ENCODE measurements around the gene ZNF366. TPM values are rescaled to one million over a fixed set of nuclear protein-coding genes. Genes with fewer than 3 reads are reported as not detected.
A peak's percentile ranks its signal among the peaks of the same experiment; 100 is the strongest.

ZNF366 gene
- not detected for total RNA-seq

GRCh38 chr5:72507231-72507906 is at the start of gene ZNF366:
Gene ZNF366, minus strand, starts transcription at chr5:72507410. Its CDS starts 45,914 bp downstream, at chr5:72461496.
- Mint-ChIP-seq H3K36me3 (ENCODE audit: insufficient read depth) (no peaks in the 10 kb centered on the region), H3K4me1 (ENCODE audit: low read depth) (no peaks in the 10 kb centered on the region), H3K9me3 (no peaks in the 10 kb centered on the region), H3K4me3 (no peak within 1 kb of the TSS), H3K27me3 (ENCODE audit: low read depth) (peaks cover 17% of the 10 kb centered on the region)
- DNase-seq (no peak), ATAC-seq (no peak)

- Mint-ChIP-seq H3K27me3 (ENCODE audit: low read depth) (peaks cover 43% of the 10 kb centered on the region), H3K4me1 (ENCODE audit: low read depth) (peaks cover 11% of the 10 kb centered on the region), H3K4me3 (peak overlapping the region; percentile 75), H3K36me3 (ENCODE audit: insufficient read depth) (no peaks in the 10 kb centered on the region), H3K9me3 (no peaks in the 10 kb centered on the region)
- peak; percentile 70 to 81 for ATAC-seq
- DNase-seq, result no peak
These were observed 49.3 kb upstream of the ZNF366 start for GRCh38 chr5:72556351-72557166.

GRCh38 chr5:72555871-72556270 is 48.7 kb upstream of the ZNF366 start:
- Mint-ChIP-seq H3K9me3 (no peaks in the 10 kb centered on the region), H3K4me3 (peak overlapping the region; percentile 75), H3K27me3 (ENCODE audit: low read depth) (peaks cover 40% of the 10 kb centered on the region), H3K4me1 (ENCODE audit: low read depth) (peaks cover 11% of the 10 kb centered on the region), H3K36me3 (ENCODE audit: insufficient read depth) (no peaks in the 10 kb centered on the region)
- ATAC-seq (no peak), DNase-seq (no peak)

GRCh38 chr5:72554897-72555296 is 47.7 kb upstream of the ZNF366 start:
- H3K36me3 Mint-ChIP-seq (ENCODE audit: insufficient read depth), result no peaks in the 10 kb centered on the region
- H3K4me1 Mint-ChIP-seq (ENCODE audit: low read depth), result peaks cover 11% of the 10 kb centered on the region
- DNase-seq (no peak), ATAC-seq (no peak)
- H3K27me3 Mint-ChIP-seq (ENCODE audit: low read depth), result peaks cover 47% of the 10 kb centered on the region
- H3K4me3 Mint-ChIP-seq, result no peak overlapping the region
- no peaks in the 10 kb centered on the region for H3K9me3 Mint-ChIP-seq

GRCh38 chr5:72552041-72552557 is 44.9 kb upstream of the ZNF366 start:
- no peak for DNase-seq
- H3K9me3 Mint-ChIP-seq, result peaks cover 9% of the 10 kb centered on the region
- H3K4me3 Mint-ChIP-seq, result no peak overlapping the region
- H3K36me3 Mint-ChIP-seq (ENCODE audit: insufficient read depth), result no peaks in the 10 kb centered on the region
- H3K4me1 Mint-ChIP-seq (ENCODE audit: low read depth), result peaks cover 8% of the 10 kb centered on the region
- no peak for ATAC-seq
- peaks cover 35% of the 10 kb centered on the region for H3K27me3 Mint-ChIP-seq (ENCODE audit: low read depth)

- no peak for ATAC-seq
- Mint-ChIP-seq H3K27me3 (ENCODE audit: low read depth) (peaks cover 24% of the 10 kb centered on the region), H3K36me3 (ENCODE audit: insufficient read depth) (no peaks in the 10 kb centered on the region), H3K4me1 (ENCODE audit: low read depth) (no peaks in the 10 kb centered on the region), H3K4me3 (no peak overlapping the region), H3K9me3 (peaks cover 11% of the 10 kb centered on the region)
- no peak for DNase-seq
These were observed 43.4 kb upstream of the ZNF366 start for GRCh38 chr5:72550595-72550994.

GRCh38 chr5:72543811-72544210 is 36.6 kb upstream of the ZNF366 start:
- Mint-ChIP-seq H3K27me3 (ENCODE audit: low read depth) (peaks cover 3% of the 10 kb centered on the region), H3K4me3 (no peak overlapping the region), H3K36me3 (ENCODE audit: insufficient read depth) (no peaks in the 10 kb centered on the region), H3K9me3 (peaks cover 17% of the 10 kb centered on the region), H3K4me1 (ENCODE audit: low read depth) (no peaks in the 10 kb centered on the region)
- DNase-seq, result no peak
- no peak for ATAC-seq

- Mint-ChIP-seq H3K36me3 (ENCODE audit: insufficient read depth) (no peaks in the 10 kb centered on the region), H3K4me3 (no peak overlapping the region), H3K4me1 (ENCODE audit: low read depth) (no peaks in the 10 kb centered on the region), H3K27me3 (ENCODE audit: low read depth) (peaks cover 3% of the 10 kb centered on the region), H3K9me3 (peaks cover 16% of the 10 kb centered on the region)
- DNase-seq (no peak), ATAC-seq (no peak)
These were observed 36.2 kb upstream of the ZNF366 start for GRCh38 chr5:72543365-72543764.

- H3K27me3 Mint-ChIP-seq (ENCODE audit: low read depth), result peaks cover 3% of the 10 kb centered on the region
- peaks cover 11% of the 10 kb centered on the region for H3K9me3 Mint-ChIP-seq
- H3K4me1 Mint-ChIP-seq (ENCODE audit: low read depth), result no peaks in the 10 kb centered on the region
- H3K36me3 Mint-ChIP-seq (ENCODE audit: insufficient read depth), result no peaks in the 10 kb centered on the region
- ATAC-seq, result no peak
- DNase-seq, result no peak
- no peak overlapping the region for H3K4me3 Mint-ChIP-seq
These were observed 35.5 kb upstream of the ZNF366 start for GRCh38 chr5:72542695-72543094.

GRCh38 chr5:72541501-72542225 is 34.5 kb upstream of the ZNF366 start:
- Mint-ChIP-seq H3K4me1 (ENCODE audit: low read depth) (no peaks in the 10 kb centered on the region), H3K27me3 (ENCODE audit: low read depth) (peaks cover 3% of the 10 kb centered on the region), H3K36me3 (ENCODE audit: insufficient read depth) (no peaks in the 10 kb centered on the region), H3K9me3 (peaks cover 6% of the 10 kb centered on the region), H3K4me3 (no peak overlapping the region)
- ATAC-seq, result no peak
- DNase-seq, result no peak

GRCh38 chr5:72540759-72541438 is 33.7 kb upstream of the ZNF366 start:
- DNase-seq, result no peak
- Mint-ChIP-seq H3K36me3 (ENCODE audit: insufficient read depth) (no peaks in the 10 kb centered on the region), H3K4me1 (ENCODE audit: low read depth) (no peaks in the 10 kb centered on the region)

GRCh38 chr5:72539726-72540125 is 32.5 kb upstream of the ZNF366 start:
- no peak for ATAC-seq
- H3K36me3 Mint-ChIP-seq (ENCODE audit: insufficient read depth), result no peaks in the 10 kb centered on the region
- H3K4me3 Mint-ChIP-seq, result no peak overlapping the region
- no peaks in the 10 kb centered on the region for H3K4me1 Mint-ChIP-seq (ENCODE audit: low read depth)
- H3K27me3 Mint-ChIP-seq (ENCODE audit: low read depth), result peaks cover 6% of the 10 kb centered on the region
- DNase-seq, result no peak
- H3K9me3 Mint-ChIP-seq, result peaks cover 3% of the 10 kb centered on the region

More at GRCh38 chr5:72540759-72541438, 33.7 kb upstream of the ZNF366 start:
- Mint-ChIP-seq H3K4me3 (no peak overlapping the region), H3K27me3 (ENCODE audit: low read depth) (peaks cover 3% of the 10 kb centered on the region), H3K9me3 (peaks cover 6% of the 10 kb centered on the region)
- no peak for ATAC-seq

GRCh38 chr5:72539038-72539437 is 31.8 kb upstream of the ZNF366 start:
- Mint-ChIP-seq H3K27me3 (ENCODE audit: low read depth) (peaks cover 10% of the 10 kb centered on the region), H3K36me3 (ENCODE audit: insufficient read depth) (no peaks in the 10 kb centered on the region)
- ATAC-seq, result no peak

GRCh38 chr5:72537166-72537565 is 30.0 kb upstream of the ZNF366 start:
- DNase-seq (no peak), ATAC-seq (no peak)
- no peaks in the 10 kb centered on the region for H3K36me3 Mint-ChIP-seq (ENCODE audit: insufficient read depth)
- peaks cover 8% of the 10 kb centered on the region for H3K9me3 Mint-ChIP-seq
- no peak overlapping the region for H3K4me3 Mint-ChIP-seq
- H3K27me3 Mint-ChIP-seq (ENCODE audit: low read depth), result peaks cover 16% of the 10 kb centered on the region
- H3K4me1 Mint-ChIP-seq (ENCODE audit: low read depth), result no peaks in the 10 kb centered on the region

More at GRCh38 chr5:72539038-72539437, 31.8 kb upstream of the ZNF366 start:
- Mint-ChIP-seq H3K9me3 (peaks cover 3% of the 10 kb centered on the region), H3K4me3 (no peak overlapping the region), H3K4me1 (ENCODE audit: low read depth) (no peaks in the 10 kb centered on the region)
- no peak for DNase-seq
